Tibial artery (tissue), 4 donors: Measurements from ENCODE around the gene EGFLAM.

Experiments
- DNase-seq, 2 donors: peaks; one replicate each; pipeline ENCODE4 v3.0.0-alpha.2; 2019
- H3K27ac ChIP-seq, 2 donors: fragments of 200-600 bp; sonication (generic) in 1 of 2; 1 replicate in 1 of 2; 2 replicates in 1 of 2; pipeline ENCODE4 v1.5.1; 2018 to 2019; ENCODE audit warnings: mild to moderate bottlenecking in 1 of 2
- H3K27me3 ChIP-seq, 2 donors: fragments of 200-600 bp; sonication (generic) in 1 of 2; one replicate each; pipeline versions ENCODE4 v1.5.1 to v1.6.0; 2016 to 2019
- H3K36me3 ChIP-seq, 3 donors: fragments of 200-600 bp; sonication (generic) in 2 of 3; one replicate each; pipeline ENCODE4 v1.5.1; 2016 to 2019; ENCODE audit warnings: mild to moderate bottlenecking in 2 of 3
- H3K4me1 ChIP-seq, 4 donors: fragments of 200-600 bp; sonication (generic) in 2 of 4; 1 replicate in 3 of 4; 2 replicates in 1 of 4; pipeline ENCODE4 v1.5.1; 2016 to 2019
- H3K4me3 ChIP-seq, 2 donors: fragments of 200-600 bp; sonication (generic) in 1 of 2; 1 replicate in 1 of 2; 2 replicates in 1 of 2; pipeline ENCODE4 v1.5.1; 2018 to 2019; ENCODE audit warnings: mild to moderate bottlenecking in 2 of 2
- H3K9me3 ChIP-seq, 3 donors: fragments of 200-600 bp; sonication (generic) in 1 of 3; one replicate each; pipeline ENCODE4 v1.5.1; 2016 to 2019
- intact Hi-C: fragments of 100-400 bp; cut with DNase I; formaldehyde crosslinking; loops from one replicate; pipeline ENCODE4 v1.15.0; 2023; ENCODE audit warnings: low total_unique reads
- TF ChIP-seq, protein P1 (sequence below), 2 experiments: fragments of 200-600 bp in 1 of 2; fragments of 450-650 bp in 1 of 2; IDR thresholded peaks; one replicate each; pipeline ENCODE4 v1.5.1; 2017 to 2019; ENCODE audit warnings: antibody characterized with exemption in 2 of 2, mild to moderate bottlenecking in 1 of 2, moderate library complexity in 1 of 2

Gene EGFLAM

DNA sequence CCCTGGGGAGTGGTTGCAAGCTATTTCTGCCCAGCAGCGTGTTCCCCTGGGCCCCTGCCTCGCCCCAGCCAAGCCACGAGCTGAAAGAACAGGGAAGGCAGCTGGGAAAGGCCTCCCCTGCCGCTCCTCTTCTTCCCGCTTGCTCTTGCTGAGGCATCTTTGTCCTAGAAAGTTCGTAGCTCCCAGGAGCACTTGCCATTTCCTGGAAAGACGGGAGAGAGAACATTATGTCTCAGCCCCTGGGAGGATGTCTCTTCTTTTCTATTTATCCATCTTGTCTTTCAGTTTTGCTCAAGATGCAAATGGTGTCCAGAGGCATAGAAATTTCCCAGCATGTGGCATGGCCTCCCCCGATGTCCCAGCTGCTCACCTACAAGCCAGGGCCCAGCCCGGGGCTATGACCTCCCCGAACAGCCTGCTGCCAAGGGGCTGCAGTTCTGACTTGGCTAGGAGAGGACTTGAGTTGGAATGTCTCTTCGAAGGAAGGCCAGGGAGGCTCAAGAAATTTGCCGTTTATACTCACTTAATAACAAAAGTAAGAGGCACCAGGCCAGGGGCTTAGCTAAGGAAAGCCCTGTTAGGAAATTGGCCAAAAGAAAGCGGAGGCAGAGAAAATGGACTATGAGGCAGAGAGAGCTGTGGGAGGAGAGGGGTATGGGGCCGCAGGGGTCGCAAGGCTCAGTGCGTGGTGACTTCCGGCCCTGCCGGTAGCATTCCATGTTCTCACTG lies 210.8 kb downstream of the EGFLAM start:
- TF ChIP-seq, protein P1, sequence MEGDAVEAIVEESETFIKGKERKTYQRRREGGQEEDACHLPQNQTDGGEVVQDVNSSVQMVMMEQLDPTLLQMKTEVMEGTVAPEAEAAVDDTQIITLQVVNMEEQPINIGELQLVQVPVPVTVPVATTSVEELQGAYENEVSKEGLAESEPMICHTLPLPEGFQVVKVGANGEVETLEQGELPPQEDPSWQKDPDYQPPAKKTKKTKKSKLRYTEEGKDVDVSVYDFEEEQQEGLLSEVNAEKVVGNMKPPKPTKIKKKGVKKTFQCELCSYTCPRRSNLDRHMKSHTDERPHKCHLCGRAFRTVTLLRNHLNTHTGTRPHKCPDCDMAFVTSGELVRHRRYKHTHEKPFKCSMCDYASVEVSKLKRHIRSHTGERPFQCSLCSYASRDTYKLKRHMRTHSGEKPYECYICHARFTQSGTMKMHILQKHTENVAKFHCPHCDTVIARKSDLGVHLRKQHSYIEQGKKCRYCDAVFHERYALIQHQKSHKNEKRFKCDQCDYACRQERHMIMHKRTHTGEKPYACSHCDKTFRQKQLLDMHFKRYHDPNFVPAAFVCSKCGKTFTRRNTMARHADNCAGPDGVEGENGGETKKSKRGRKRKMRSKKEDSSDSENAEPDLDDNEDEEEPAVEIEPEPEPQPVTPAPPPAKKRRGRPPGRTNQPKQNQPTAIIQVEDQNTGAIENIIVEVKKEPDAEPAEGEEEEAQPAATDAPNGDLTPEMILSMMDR (IDR thresholded peaks at IDR 0.05) = no peak
- Histone ChIP-seq H3K4me1 (peaks cover 21 to 58% (median 56%) of the 10 kb centered on the region in 4 donors), H3K9me3 (no peaks in the 10 kb centered on the region), H3K27me3 (no peaks in the 10 kb centered on the region), H3K4me3 (peak overlapping the region; percentile 15 to 23), H3K36me3 (no peaks in the 10 kb centered on the region), H3K27ac (peak overlapping the region; percentile 78 to 91)
- peak; percentile 76 to 89 for DNase-seq
- intact Hi-C loops = no loop called here

DNA sequence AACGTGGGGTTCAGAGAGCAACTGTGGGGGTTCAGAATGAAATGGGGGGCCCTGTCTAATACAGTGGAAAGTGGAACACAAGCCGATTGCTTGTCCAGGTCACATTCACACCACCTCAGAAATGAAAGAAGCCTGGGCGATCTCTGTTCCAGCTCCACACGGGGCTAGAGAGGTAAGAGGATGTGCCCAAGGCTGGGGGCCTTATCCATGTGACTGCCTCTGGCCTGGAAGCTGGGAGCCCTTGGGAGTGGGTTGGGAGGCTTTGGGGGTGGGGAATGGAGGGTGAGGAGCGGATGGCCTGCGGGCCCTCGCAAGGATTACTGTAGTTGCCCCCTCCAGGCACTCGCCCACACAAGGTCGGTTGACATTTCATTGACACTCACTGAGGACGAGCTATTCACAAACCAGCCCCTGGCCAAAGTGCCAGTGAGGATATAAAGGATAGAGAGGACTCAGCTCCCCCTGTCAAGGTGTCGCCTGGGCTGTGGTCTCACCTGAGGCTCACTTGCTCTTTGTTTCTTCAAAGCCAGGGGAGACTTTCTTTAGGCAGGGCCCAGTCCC lies 211.4 kb downstream of the EGFLAM start:
- no peak for DNase-seq
- Histone ChIP-seq H3K27me3 (no peaks in the 10 kb centered on the region), H3K36me3 (no peaks in the 10 kb centered on the region), H3K9me3 (no peaks in the 10 kb centered on the region), H3K4me3 (peak overlapping the region; percentile 15 to 23), H3K27ac (peak overlapping the region; percentile 78 to 91), H3K4me1 (peaks cover 21 to 52% (median 50%) of the 10 kb centered on the region in 4 donors)
- intact Hi-C loops = no loop called here
- TF ChIP-seq, protein P1 (IDR thresholded peaks at IDR 0.05) = no peak

DNA sequence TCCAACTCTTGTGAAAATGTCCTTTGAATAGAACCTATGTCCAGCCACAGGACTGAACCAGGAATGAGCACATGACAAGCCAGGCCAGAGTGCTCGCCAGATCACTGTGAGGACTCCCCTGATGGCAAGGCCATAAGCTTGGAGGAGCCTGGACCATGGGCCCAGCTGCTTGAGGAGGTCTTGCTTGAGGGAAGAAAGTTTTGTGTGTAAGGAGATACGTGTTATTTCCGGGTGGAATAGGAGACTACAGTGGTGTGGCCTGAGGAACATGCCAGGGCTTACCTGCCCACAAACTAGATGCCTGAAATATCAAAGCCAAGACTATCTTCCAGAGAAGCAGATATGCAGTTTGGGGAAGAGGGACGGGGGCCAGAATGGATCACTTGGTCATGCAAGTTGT lies 213.3 kb downstream of the EGFLAM start:
- Histone ChIP-seq H3K4me1 (peaks cover 21 to 35% (median 34%) of the 10 kb centered on the region in 4 donors), H3K27ac (no peak overlapping the region), H3K9me3 (no peaks in the 10 kb centered on the region), H3K27me3 (no peaks in the 10 kb centered on the region), H3K4me3 (no peak overlapping the region), H3K36me3 (peaks cover 0 to under 1% (median 0%) of the 10 kb centered on the region in 3 donors)
- no peak for DNase-seq
- intact Hi-C loops = no loop called here
- TF ChIP-seq, protein P1 (IDR thresholded peaks at IDR 0.05) = no peak

DNA sequence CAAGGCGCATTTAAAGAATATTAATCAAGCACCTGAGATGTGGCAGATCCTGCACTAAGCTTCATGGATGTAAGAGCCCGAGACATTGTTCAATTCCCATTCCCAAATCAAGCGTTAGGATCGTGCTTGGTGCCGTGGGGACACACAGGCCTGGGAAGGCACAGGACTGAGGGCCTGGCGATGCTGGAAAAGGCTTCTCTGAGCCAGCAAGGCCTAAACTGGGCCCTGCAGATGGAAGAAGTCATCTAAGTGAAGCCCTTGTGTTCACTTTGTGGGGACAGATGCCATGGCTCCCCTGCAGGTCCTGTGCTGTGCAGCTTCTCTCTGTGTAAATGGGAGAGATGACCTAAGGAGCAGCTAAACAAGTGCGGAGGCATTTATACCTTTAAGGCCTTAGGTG lies 214.2 kb downstream of the EGFLAM start:
- no peaks in the 10 kb centered on the region for H3K27me3 ChIP-seq
- TF ChIP-seq, protein P1 (IDR thresholded peaks at IDR 0.05) = no peak
- intact Hi-C loops = no loop called here
- H3K36me3 ChIP-seq = peaks cover 0 to 4% (median 0%) of the 10 kb centered on the region in 3 donors
- H3K4me3 ChIP-seq = no peak overlapping the region
- H3K27ac ChIP-seq = no peak overlapping the region
- no peak for DNase-seq
- H3K9me3 ChIP-seq = no peaks in the 10 kb centered on the region
- H3K4me1 ChIP-seq = peaks cover 17 to 27% (median 26%) of the 10 kb centered on the region in 4 donors

DNA sequence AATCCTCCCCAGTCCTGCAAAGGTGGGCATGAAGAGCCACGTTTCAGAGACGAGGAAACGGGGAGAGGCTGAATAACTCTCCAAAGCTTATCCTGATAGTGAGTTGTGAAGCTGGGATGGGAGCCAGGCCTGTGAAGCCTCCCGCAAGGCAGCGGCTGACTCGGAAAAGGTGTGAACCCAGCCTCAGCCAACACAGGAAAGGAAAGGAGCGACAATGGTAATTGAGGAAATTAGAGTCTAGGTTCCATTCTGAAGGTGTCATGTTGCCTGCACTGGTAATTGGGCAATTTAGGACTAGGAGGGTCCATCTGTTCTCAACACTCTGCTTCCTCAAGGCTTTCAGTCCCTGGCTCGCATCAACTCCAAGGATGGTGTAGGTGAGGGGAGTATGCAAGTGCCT lies 214.6 kb downstream of the EGFLAM start:
- no peaks in the 10 kb centered on the region for H3K27me3 ChIP-seq
- intact Hi-C loops = no loop called here

More for the DNA sequence above, 214.6 kb downstream of the EGFLAM start:
- TF ChIP-seq, protein P1 (IDR thresholded peaks at IDR 0.05) = no peak
- H3K9me3 ChIP-seq = no peaks in the 10 kb centered on the region
- H3K4me3 ChIP-seq = no peak overlapping the region
- peaks cover 0 to 4% (median 0%) of the 10 kb centered on the region in 3 donors for H3K36me3 ChIP-seq
- no peak overlapping the region for H3K27ac ChIP-seq
- H3K4me1 ChIP-seq = peaks cover 12 to 22% (median 21%) of the 10 kb centered on the region in 4 donors
- no peak for DNase-seq
